Peyer's patch (tissue), 4 donors: ENCODE data around the gene IQSEC3.

Experiments
- POLR2A ChIP-seq, 2 donors: fragments of 450-650 bp; IDR thresholded peaks; one replicate each; pipeline ENCODE4 v1.5.1; 2017; ENCODE audit warnings: antibody characterized with exemption in 2 of 2, mild to moderate bottlenecking in 2 of 2, moderate library complexity in 2 of 2
- TF ChIP-seq, protein P1 (sequence below), 6 experiments: fragments of 450-650 bp in 4 of 6; fragments of 200-600 bp in 2 of 6; sonication (generic) in 1 of 6; IDR thresholded peaks; one replicate each; pipeline ENCODE4 v1.5.1; 2017 to 2019; ENCODE audit warnings: antibody characterized with exemption in 6 of 6, mild to moderate bottlenecking in 3 of 6, moderate library complexity in 1 of 6

DNA sequence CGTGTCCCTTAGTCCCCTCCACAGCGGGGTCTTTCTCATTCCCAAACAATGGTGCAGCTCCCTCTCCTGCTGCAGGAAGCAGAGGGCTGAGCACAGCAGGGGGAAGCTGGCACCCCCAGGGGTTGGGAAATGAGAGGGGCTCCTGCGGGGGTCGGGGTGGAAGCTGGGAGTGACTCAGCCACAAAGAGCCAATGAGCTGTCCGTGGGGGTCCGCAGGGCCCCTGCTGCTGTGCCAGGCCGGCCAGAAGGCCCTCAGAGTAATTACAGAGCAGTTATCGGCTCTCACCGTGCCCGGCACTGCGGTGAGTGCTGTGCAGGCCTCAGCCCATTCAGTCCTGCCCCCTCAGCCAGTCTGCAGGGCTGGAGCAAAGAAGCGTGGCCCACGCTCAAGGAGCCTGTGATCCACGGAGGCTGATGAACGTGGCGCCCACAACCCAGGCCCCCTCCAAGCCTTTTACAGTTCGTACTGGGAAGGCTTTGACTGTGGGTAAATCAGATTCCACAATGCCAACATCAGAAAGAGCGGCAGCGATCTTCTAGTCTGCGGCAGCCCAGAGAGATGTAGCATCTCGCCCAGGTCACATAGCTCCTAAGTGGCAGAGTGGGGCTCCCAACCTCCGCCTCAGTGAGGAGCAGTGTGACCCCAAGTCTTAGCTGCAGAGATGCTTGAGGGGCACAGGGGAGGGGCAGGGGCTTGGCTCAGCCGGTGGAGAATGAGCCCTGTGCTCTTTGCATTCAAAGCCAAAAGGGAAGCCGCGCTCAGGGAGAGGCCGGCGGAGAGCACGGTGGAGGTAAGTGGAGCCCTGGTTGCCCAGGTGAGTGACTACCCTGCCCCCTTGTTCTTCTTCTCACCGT, 104.0 kb downstream of the IQSEC3 start:
- TF ChIP-seq, protein P1, sequence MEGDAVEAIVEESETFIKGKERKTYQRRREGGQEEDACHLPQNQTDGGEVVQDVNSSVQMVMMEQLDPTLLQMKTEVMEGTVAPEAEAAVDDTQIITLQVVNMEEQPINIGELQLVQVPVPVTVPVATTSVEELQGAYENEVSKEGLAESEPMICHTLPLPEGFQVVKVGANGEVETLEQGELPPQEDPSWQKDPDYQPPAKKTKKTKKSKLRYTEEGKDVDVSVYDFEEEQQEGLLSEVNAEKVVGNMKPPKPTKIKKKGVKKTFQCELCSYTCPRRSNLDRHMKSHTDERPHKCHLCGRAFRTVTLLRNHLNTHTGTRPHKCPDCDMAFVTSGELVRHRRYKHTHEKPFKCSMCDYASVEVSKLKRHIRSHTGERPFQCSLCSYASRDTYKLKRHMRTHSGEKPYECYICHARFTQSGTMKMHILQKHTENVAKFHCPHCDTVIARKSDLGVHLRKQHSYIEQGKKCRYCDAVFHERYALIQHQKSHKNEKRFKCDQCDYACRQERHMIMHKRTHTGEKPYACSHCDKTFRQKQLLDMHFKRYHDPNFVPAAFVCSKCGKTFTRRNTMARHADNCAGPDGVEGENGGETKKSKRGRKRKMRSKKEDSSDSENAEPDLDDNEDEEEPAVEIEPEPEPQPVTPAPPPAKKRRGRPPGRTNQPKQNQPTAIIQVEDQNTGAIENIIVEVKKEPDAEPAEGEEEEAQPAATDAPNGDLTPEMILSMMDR (IDR thresholded peaks at IDR 0.05), result no peak
- no peak for TF ChIP-seq POLR2A (IDR thresholded peaks at IDR 0.05)
